Stimulated activated CD8-positive, alpha-beta memory T cell treated with anti-CD3 and anti-CD28 coated beads, Interleukin-7, amount 100 ng/mL, for 48 hours (primary cell): Measurements from ENCODE around the gene OR8D2.
"Not testable (repeated sequence)": the region's sequence is repeated elsewhere in the genome, so short reads cannot be mapped to it uniquely, and the experiment has no call there.

Source experiments
- DNase-seq, 2 donors: peaks; one replicate each; pipeline ENCODE4 v3.0.0-alpha.2; 2020; ENCODE audit warnings: low read depth in 1 of 2; ENCODE audit errors: extremely low read depth in 1 of 2

The OR8D2 gene

GRCh38 chr11:124294687-124295086, 25.3 kb downstream of the OR8D2 start:
- DNase-seq = no peak

- DNase-seq = no peak
Measured at GRCh38 chr11:124285610-124286344, 34.2 kb downstream of the OR8D2 start.

GRCh38 chr11:124278261-124278660, 41.7 kb downstream of the OR8D2 start:
- DNase-seq = no peak

- DNase-seq = no peak
Measured at GRCh38 chr11:124277804-124278203, 42.2 kb downstream of the OR8D2 start.

GRCh38 chr11:124277207-124277606, 42.8 kb downstream of the OR8D2 start:
- DNase-seq = no peak

DNA sequence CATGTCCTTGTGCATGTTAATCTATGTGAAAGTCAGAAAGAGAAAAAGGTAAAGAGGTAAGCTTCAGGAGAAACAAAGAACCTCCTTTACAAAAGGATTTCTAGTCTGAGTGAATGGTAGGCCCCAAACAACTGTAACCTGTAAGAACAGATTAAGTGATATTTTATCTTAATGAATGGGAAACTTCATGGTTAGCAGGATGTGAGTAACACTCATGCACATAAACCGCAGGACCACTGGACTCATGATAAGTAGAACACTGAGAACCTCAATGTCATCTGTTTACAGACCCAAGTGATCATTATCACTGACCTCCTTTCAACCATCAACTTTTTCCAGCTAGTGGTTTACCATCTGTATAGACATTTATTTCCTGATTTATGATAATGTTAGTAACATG, 43.9 kb downstream of the OR8D2 start:
- DNase-seq = no peak

- DNase-seq = no peak
Measured at GRCh38 chr11:124274000-124274399, 46.0 kb downstream of the OR8D2 start.

GRCh38 chr11:124270886-124271285, 49.1 kb downstream of the OR8D2 start:
- not testable (repeated sequence) for DNase-seq
